Lower leg skin (tissue), 4 donors: ENCODE measurements around the gene PSMD1. TPM values are rescaled to one million over a fixed set of nuclear protein-coding genes. Genes with fewer than 3 reads are reported as not detected.

Experiments used
- DNase-seq, 2 donors: peaks; one replicate each; pipeline ENCODE4 v3.0.0-alpha.2; 2019; ENCODE audit warnings: low spot score in 2 of 2
- H3K4me3 ChIP-seq: fragments of 200-600 bp; sonication (generic); 2 replicates; pipeline ENCODE4 v1.5.1; 2017; ENCODE audit warnings: mild to moderate bottlenecking, low read depth; ENCODE audit not compliant: poor library complexity, severe bottlenecking
- POLR2A ChIP-seq, 2 donors: fragments of 450-650 bp; IDR thresholded peaks; one replicate each; pipeline ENCODE4 v1.6.1; 2016 to 2017; ENCODE audit warnings: antibody characterized with exemption in 2 of 2, mild to moderate bottlenecking in 1 of 2, moderate library complexity in 1 of 2
- WGBS, 2 donors: methylation state at CpG; one replicate each; pipeline ENCODE4 v1.1.5; 2018; 5-methylcytosine and 5-hydroxymethylcytosine counted together
- intact Hi-C: fragments of 100-400 bp; cut with DNase I; formaldehyde crosslinking; loops from one replicate; pipeline ENCODE4 v1.15.0; 2023; ENCODE audit warnings: low total_unique reads
- total RNA-seq, 4 donors: library from RNA; depleted of rRNA; stranded (reverse); fragments of >200 nt; gene quantifications; one replicate each; pipeline ENCODE4 v1.1.0, GENCODE V29; 2016
- TF ChIP-seq, protein P1 (sequence below), 3 donors: fragments of 450-650 bp; IDR thresholded peaks; one replicate each; pipeline ENCODE4 v1.5.1; 2016; ENCODE audit warnings: antibody characterized with exemption in 3 of 3, mild to moderate bottlenecking in 3 of 3, moderate library complexity in 2 of 3

The PSMD1 gene
- total RNA-seq = 10 to 100 TPM; 49.8 to 67.9 (median 57.4) TPM

DNA sequence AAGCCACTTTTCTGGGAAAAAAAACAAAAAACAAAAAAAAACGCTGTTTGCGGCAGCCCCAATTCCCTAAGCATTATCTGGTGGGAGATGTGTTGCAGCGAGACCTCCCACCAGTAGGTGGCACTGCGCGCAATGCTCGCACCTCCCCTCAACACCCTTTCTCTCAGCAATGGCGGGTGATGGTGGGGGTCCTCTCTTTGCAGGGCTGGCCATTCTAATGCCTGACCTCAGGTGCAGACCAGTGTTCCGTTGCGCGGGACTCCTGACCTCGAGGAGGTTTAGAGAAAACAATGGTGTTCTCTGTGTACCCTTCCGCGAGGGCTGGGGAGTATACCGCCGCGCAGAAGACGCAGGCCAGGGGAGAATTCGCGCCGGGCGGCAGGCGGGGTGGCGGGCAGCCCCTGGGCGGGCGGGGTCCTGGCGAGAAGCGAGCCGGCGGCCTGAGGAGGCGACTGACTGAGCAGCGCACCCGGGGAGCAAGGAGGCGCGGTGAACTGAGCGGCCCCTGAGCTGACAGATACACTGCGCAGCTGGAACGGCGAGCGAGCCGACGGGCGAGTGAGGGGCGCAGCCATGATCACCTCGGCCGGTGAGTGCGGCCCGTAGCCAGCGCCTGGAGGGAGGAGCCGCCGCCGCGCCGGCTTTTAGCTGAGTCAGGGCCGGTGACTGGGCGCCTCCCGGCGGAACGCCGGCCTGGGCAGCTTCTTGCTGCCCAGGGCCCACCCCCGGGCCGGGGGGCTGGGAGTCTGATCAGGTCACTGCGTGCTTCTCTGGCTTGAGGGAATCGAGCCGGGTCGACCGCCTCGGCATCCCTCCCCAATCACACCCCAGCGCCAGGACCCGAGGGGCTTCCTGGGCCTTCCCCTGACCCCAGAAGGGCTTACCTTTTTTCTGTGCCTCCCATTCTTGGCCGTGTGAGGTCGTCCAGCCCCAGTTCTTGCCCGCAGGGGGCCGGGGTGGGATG, at the start of gene PSMD1:
Gene PSMD1 (plus strand): TSS at position 415 of the 964 bp plus-strand sequence. CDS start 159 bp downstream, at position 574.
- 0 to 1% methylated on average over 20 to 49 of the region's 73 CpGs for WGBS, 2 donors
- intact Hi-C loops = no loop called here
- TF ChIP-seq POLR2A (IDR thresholded peaks at IDR 0.05) = no peak
- TF ChIP-seq, protein P1, sequence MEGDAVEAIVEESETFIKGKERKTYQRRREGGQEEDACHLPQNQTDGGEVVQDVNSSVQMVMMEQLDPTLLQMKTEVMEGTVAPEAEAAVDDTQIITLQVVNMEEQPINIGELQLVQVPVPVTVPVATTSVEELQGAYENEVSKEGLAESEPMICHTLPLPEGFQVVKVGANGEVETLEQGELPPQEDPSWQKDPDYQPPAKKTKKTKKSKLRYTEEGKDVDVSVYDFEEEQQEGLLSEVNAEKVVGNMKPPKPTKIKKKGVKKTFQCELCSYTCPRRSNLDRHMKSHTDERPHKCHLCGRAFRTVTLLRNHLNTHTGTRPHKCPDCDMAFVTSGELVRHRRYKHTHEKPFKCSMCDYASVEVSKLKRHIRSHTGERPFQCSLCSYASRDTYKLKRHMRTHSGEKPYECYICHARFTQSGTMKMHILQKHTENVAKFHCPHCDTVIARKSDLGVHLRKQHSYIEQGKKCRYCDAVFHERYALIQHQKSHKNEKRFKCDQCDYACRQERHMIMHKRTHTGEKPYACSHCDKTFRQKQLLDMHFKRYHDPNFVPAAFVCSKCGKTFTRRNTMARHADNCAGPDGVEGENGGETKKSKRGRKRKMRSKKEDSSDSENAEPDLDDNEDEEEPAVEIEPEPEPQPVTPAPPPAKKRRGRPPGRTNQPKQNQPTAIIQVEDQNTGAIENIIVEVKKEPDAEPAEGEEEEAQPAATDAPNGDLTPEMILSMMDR (IDR thresholded peaks at IDR 0.05) = peak in 2 of 3 donors; percentile 59 to 69

DNA sequence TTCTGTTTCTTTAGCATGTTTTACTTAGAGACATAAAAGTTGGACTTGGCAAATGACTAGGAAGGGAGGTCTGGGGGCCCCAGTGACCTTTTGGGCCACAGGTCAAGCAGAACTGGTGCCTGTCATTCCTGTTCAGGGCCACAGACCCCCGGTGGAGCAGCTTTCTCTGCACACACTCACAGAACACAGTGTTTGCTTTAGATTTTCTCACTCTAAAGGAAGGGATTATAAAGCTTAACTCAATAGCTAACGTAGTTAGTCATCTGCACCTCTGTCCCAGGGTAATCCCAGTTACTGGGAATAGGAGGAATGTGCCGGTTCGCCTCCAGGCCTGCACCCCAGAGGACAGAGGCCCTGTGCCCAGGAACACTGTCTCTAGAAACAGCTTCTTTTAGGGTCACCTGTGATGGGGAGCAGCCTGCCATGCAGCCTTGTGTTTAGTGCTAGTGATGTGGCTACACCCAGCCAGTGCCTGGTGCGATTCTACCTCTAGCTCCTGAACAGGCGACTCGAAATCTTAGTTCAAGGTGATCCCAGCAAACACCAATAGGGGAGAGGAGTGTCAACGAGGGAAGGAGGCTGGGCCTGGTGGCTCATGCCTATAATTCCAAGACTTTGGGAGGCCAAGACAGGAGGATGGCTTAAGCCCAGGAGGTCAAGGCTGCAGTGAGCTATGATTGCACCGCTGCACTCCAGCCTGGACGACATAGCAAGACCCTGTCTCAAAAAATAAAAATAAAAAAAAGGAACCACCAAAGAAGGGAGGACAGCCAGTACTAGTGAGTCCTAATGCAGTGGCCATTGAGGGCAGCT, 49.2 kb upstream of the PSMD1 start:
- 69 to 73% methylated on average over 10 of the region's 10 CpGs for WGBS, 2 donors
- intact Hi-C loops = no loop called here
- DNase-seq = no peak
- TF ChIP-seq POLR2A (IDR thresholded peaks at IDR 0.05) = no peak
- TF ChIP-seq, protein P1 (IDR thresholded peaks at IDR 0.05) = no peak
- H3K4me3 ChIP-seq = no peak overlapping the region

More for the DNA sequence above, at the start of gene PSMD1:
- DNase-seq = peak; percentile 88 to 98
- peak within 1 kb of the TSS; percentile 92 for H3K4me3 ChIP-seq

DNA sequence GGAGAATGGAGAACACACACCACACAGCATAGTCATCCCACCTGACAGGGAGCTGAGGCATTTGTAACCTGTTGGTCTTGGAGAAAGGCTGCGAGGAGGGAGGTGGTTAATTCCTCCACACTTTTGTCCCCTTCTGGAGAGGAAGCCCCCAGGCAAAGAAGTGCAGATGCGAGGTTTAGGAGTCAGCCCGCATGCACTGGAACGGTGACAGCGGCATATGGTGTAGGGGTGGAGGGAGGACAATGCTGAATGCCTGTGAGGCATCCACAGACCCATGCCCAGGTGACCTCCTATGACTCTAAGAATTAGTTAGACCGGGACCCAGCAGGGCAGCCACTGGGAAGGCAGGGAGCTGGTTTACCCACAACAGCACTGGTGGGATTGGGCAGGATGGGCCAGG, 48.5 kb upstream of the PSMD1 start:
- no peak for DNase-seq
- WGBS, 2 donors = 71 to 72% methylated on average over 6 of the region's 6 CpGs
- no peak overlapping the region for H3K4me3 ChIP-seq

DNA sequence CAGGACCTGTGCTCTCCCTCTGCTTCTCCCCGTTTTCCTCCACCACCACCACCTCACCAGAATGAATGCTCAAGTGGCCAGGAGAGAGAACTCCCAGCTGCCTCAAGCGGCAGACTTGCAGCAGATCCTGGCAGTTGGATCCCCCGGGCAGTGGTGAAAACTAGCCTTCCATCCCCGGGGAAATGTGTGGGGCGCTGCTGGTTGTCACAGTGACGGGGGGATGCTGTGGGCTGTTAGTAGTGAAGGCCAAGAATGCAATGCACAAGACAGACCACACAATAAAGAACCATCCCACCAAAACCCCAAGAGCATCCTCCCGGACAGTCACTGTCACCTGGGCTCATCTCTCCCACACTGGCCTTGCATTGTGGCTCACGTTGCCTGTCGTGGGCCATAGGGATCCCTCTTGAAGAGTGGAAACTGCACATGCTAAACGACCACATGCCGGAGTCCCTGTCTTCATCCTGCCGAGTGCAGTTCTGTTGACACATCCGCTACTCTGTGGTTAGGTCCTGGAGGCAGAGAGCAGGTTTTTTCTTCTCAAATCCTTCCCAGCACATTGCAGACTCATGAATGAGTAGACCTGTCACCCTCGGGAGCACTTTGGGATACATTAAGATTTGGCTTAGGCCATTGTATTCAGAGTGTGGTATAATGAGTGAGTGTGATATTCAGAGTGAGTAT, 47.3 kb upstream of the PSMD1 start:
- TF ChIP-seq, protein P1 (IDR thresholded peaks at IDR 0.05) = no peak
- TF ChIP-seq POLR2A (IDR thresholded peaks at IDR 0.05) = no peak
- H3K4me3 ChIP-seq = no peak overlapping the region
- intact Hi-C loops = no loop called here
- no peak for DNase-seq
- 68 to 70% methylated on average over 14 of the region's 14 CpGs for WGBS, 2 donors

More for the DNA sequence above, 48.5 kb upstream of the PSMD1 start:
- no peak for TF ChIP-seq POLR2A (IDR thresholded peaks at IDR 0.05)
- intact Hi-C loops = no loop called here

DNA sequence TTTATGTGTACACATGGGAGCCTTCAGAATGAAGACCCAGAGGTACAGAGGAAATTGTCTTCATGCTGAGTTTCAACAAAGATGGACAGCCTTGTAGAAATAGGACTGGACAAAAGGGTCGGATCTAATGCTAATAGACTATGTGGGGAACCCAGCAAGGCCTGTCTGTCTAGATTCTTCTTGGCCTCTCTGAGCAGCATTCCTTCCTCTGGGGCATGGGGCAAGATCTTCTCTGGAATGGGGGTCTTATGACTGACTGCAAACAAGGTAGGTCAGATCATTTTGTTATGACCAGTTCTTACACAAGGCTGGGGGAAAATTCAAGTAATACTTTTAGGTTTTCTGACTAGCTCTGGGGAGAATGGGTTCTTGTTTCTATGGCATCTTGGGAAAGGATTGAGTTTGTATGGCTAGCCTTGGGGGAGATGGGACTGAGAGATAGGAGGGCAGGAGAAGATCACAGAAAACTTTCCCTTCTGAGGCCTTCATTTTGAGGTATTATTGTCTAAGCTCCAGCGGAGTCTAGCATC, 46.4 kb upstream of the PSMD1 start:
- no peak for TF ChIP-seq POLR2A (IDR thresholded peaks at IDR 0.05)
- TF ChIP-seq, protein P1 (IDR thresholded peaks at IDR 0.05) = no peak
- 63 to 94% methylated on average over 2 of the region's 2 CpGs for WGBS, 2 donors
- intact Hi-C loops = no loop called here
- no peak overlapping the region for H3K4me3 ChIP-seq
- DNase-seq = no peak
